Stimulated activated CD4-positive, alpha-beta T cell treated with anti-CD3 and anti-CD28 coated beads, Interleukin-12 subunit alpha, Interleukin-12 subunit beta, amount 100 ng/mL, for 48 hours (primary cell): ENCODE data around the gene AATF.

Experiments used
- DNase-seq, 3 donors: peaks; one replicate each; pipeline ENCODE4 v3.0.0-alpha.2; 2020; ENCODE audit warnings: low read depth in 2 of 3, low spot score in 1 of 3

The AATF gene

DNA sequence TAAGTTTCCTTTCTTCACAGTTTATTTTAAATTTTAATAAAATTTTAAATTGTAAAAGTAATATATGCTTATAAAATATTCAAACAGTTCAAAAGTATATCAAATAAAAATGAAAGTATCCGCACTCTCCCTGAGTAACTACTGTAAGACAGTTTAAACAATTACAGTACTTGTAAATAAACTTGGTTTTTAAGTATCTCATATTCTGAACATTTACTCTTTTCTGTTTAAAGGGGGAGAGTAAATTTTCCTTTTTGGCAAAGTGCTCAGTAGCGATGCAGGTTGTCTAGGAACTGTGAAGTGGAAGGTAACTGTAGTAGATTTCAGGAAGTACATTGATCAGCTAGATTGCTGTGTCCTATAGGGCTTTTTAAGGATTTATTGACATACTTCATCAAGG is 28.8 kb downstream of the AATF start:
- DNase-seq: no peak

GRCh38 chr17:36978810-36979564 is 30.2 kb downstream of the AATF start:
- no peak for DNase-seq

- no peak for DNase-seq
These were observed 30.8 kb downstream of the AATF start for GRCh38 chr17:36979565-36979941.

- DNase-seq: no peak
These were observed 31.6 kb downstream of the AATF start for GRCh38 chr17:36980280-36980761.

GRCh38 chr17:36983618-36984017 is 34.9 kb downstream of the AATF start:
- DNase-seq: no peak

DNA sequence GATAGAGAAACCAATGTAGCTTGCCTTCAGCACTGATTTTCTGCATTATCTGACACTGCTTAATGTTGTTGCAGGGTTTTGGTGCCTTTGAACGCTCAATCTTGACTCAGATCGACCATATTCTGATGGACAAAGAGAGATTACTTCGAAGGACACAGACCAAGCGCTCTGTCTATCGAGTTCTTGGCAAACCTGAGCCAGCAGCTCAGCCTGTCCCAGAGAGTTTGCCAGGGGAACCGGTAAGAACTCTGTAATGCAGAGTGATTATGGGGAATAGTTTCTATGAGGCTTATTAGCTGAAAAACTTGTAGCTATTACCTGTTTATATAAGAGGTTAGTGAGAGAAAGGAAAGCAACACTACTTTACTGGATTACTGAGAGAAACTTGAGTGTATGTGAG is 40.4 kb downstream of the AATF start:
- DNase-seq: no peak

DNA sequence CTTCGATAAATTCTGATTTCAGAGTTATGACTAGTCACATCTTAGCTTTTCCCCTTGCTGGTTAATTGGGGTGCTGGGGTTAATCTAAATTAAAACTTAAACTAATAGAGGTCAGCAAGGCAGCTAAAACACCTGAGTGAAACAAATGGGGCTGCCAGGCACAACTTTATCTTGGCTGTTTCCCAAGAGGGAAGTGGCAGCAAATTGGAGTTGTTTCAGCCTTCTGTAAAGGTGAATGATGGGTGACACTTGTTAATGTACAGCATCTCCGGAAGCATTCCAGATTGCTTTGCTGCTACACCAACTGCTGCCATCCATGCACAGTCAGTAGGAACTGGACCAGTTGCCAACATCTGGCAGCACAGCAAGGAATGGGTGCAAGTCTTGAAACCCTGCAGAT is 43.9 kb downstream of the AATF start:
- DNase-seq: no peak

DNA sequence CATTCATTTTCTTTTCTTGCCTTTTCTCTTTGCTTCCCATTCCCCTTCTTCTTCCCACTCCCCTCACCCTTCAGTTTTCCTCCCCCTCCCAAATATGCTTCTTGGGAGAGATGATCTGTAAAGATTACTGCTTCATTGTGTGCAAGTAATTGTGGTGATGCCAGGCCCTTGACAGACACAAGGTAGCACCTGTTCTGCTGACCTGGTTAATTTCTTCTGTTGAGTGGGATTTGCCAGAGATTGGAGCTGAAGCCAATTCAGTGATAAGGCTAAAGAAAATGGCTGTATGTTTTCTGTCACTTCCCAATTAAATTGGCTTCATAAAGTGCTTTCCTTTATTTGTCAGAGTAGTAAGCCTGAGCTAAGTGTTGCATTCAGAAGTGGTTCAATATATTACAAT is 44.5 kb downstream of the AATF start:
- DNase-seq: no peak

- no peak for DNase-seq
These were observed 45.7 kb downstream of the AATF start for GRCh38 chr17:36994438-36994837.

GRCh38 chr17:36999471-36999870 is 50.7 kb downstream of the AATF start:
- no peak for DNase-seq

- DNase-seq: no peak
These were observed 68.0 kb downstream of the AATF start for GRCh38 chr17:37016780-37017179.

- DNase-seq: no peak
These were observed 68.7 kb downstream of the AATF start for GRCh38 chr17:37017404-37017803.

DNA sequence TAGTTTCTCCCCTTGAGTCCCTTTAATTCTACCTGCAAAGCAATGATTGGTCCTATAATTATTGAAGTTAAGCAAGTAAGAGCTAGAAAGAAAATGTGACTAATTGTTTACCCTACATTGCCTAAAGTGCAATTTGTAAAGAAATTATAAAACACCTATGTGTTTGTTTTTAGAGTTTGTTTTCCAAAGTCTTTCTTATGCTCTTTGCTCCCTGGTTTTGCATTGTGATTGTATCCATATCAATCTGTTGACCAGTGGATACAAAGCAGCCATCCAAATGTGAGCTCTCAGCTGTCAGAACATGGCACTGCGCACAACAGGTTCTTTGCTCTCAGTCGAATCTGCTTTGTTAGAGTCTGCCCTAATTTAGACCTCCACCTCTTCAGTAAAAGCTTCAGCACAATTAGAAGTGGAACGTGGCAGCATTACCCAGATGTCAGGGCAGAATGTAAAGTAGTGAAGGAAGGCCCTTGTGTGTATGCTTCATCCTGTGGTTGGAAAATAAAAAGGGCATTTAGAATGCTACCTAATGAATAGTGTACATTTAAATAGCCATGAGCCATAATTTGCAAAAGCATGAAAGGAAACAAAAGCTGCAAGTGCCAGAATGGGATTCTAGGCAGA is 70.5 kb downstream of the AATF start:
- no peak for DNase-seq

DNA sequence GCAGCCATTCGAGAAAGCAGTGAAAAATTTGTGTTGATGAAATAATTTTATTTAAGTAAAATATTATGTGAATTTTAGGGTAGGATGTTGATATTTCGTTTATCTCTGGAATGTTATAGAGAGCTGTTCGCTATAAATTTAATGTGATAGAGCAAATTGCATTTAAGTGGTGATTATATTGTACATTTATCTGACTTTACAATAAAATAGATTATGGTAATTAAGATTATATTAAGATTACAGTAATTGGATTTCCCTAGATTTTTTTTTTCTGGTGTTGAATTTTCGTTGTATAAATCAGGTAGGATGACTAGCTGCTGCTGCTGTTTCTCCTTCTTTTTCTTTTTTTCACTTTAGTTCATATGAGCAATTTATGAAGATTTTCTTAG is 71.0 kb downstream of the AATF start:
- DNase-seq: no peak

DNA sequence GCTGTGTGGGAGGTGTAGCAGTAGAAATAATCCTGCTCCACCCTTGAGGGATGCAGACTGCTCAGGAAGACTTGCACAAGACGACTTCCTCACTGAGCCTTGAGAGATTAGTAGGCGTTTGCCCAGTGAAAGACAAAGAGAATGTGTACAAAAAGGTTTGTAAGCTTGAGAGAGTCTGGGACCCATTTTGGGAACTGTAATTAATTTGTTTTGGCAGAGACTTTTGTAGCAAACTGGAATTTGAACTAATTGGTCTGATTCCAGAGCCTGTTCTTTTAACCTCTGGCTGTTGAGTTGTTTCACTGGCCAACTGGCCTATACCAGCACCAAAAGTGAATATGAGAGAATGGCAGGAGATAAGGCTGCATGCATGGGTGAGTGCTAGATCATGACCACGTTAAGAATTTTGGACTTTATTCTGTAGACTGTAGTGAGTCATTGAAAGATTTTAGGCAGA is 75.5 kb downstream of the AATF start:
- DNase-seq: no peak

- no peak for DNase-seq
These were observed 76.5 kb downstream of the AATF start for GRCh38 chr17:37025238-37025637.

- peak in 1 of 3 donors; percentile 7 for DNase-seq
These were observed 77.2 kb downstream of the AATF start for GRCh38 chr17:37025847-37026530.

DNA sequence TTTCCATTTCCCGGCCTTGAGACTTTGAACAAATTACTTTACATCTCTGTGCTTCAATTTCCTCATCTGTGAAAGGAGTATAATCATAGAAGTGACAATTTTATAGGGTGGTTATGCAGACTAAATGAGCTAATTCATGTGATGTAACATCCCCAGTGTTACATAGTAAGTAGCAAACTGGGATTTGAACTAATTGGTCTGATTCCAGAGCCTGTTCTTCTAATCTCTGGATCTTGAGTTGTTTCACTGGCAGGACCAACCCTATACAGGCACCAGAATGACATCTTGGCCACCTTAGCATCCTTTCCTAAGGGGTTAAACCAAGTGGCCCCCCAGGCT is 77.7 kb downstream of the AATF start:
- DNase-seq: no peak

- DNase-seq: no peak
These were observed 79.3 kb downstream of the AATF start for GRCh38 chr17:37028040-37028439.

- DNase-seq: no peak
These were observed 82.8 kb downstream of the AATF start for GRCh38 chr17:37031493-37032083.

DNA sequence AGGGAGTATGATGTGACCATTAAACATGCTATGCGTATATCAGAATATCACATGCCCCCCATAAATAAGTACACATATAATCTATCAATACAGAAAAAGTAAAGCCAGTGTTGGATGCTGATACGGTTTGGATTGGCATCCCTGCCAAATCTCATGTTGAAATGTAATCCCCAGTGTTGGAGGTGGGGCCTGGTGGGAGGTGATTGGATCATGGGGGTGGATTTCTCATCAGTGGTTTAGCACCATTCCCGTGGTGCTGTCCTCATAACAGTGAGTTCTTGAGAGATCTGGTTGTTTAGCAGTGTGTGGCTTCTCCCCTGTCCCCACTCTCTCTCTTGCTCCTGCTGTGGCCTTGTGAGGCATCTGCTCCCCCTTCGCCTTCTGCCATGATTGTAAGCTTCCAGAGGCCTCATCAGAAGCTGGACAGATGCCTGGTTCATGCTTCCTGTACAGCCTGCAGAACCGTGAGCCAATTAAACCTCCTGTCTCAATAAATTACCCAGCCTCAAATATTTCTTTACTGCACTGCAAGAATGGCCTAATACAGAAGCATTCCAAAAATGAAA is 88.9 kb downstream of the AATF start:
- no peak for DNase-seq

GRCh38 chr17:37039269-37039668 is 90.5 kb downstream of the AATF start:
- no peak for DNase-seq
